CD4-positive, alpha-beta T cell treated with Interleukin-15 for 1 hour (primary cell): ENCODE results near the gene CITED4.

Source experiments
- DNase-seq: peaks from one replicate; pipeline ENCODE4 v3.0.0-alpha.2; 2020

CITED4 gene

DNA sequence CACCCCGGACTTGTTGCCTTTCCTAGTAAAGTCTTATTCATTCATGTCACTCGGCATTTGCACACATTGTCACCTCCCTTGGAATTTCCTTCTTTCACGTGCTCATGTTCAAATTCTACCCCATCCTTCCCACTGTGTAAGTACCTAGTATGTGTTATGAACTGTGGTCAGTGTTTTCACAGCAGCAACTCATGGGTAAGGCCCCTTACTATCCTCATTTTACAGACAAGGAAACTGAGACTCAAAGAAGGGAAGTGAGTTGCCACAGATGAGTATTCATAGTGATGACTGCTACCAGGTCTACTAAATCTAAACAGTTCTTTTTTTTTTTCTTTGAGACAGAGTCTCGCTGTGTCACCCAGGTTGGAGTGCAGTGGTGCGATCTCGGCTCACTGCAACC lies 10.5 kb downstream of the CITED4 start:
- no peak for DNase-seq

DNA sequence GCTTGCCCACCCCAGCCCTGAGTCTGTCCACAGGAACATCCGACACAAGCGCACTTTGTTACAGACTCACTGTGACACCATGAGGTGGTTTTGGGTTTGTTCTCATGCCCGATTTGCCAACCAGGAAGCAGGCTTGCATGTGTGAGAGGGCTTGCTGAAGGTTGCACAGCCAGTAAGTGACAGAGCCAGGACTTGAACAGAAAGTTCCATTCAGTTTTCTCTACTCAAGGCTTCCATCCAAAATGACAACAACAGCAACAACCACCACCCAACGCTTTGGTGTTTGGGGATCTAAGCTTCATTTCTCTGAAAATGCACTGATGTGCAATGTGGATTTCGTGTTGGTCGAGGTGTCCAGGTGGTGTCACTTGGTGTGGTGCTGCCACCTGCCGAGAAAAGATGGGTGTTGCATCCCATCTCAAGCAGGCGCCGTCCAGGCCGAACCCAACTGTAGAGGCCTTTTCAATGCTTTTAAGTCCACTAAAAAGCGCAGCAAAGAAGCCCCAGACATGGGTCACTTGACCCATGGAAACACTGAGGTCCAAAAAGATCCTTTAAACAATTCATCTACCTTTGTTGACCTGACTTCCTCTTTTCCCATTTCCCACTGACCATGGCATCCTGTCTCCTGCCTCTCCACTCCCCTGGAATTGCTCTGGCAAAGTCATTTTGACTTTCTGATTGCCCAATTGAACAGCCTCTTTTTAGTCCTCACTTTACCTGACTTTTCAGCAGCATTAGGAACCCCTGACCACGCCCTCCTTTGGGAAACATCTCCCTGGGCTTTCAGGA lies 12.2 kb downstream of the CITED4 start:
- DNase-seq = peak; percentile 78

DNA sequence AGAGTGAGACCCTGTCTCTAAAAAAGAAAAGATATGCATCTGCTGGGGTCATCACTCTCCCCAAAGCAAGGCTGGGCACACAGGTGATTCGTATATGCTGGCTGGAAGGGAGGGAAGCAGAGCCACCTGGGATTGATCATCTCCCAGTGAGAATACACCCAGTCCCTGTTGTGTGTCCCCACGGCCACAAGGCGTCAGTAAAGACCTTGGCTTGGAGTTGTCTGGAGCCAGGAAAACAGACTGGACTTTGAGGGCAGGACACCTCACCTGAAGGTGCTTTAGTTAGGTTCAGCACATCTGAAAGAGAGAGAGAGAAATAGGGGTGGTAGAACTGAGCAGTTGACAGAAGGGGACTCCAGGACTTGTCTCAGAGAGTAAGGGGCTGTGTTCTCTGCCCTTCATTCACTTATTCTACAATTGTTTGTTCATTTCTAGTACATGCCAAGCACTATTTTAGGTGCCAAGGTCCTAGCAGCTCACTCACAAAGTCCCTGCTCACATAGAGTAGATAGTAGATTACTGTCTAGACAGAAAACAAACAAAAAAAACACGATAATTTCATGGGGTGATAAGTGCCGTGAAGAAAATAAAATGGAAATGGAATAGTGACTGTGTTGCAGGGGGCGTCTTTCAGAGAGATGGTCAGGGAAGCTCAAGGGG lies 13.5 kb downstream of the CITED4 start:
- DNase-seq = peak; percentile 40

DNA sequence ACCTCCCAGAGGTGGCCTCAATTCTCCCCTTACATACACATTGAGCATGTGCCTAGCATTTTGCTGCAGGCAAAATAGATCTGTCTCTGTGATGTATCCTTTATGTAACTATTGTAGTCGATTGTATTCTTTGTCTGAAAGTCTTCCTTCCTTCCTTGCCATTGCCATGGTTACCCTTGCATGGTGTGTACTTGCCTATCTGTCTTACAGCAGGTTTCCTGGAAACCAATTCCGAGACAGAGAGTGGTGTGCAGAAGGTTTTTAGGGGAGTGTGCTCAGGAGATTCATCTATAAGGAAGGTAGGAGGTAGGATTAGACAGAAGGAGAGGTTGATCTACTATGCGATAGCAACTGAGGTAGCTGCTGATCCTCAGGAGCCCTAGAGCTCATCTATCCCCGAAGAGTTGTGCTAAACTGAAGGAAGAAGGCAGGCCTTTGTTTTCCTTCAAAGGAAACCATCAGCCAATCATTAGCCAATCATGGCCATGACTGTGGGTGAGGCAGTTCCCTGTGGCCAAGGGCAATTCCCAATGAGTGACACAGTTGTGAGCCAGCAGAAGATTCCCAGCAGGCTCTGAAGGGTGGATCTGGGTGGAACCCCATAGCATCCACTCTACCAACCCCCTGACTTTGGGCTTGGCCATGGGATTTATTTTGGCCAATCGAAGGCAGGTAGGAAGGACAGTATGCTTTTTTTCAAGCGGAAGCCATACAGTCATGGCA lies 15.0 kb downstream of the CITED4 start:
- no peak for DNase-seq

DNA sequence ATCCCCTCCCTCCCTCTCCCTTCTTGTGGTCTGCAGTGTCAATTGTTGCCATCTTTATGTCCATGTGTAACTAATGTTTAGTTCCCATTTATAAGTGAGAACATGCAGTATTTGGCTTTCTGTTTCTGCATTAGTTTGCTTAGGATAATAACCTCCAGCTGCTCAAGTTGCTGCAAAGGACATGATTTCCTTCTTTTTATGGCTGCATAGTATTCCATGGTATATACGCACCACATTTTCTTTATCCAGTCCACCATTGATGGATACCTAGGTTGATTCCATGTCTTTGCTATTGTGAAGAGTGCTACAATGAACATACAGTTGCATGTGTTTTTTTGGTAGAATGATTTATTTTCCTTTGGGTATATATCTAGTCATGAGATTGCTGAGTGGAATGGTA lies 16.3 kb downstream of the CITED4 start:
- DNase-seq = no peak

DNA sequence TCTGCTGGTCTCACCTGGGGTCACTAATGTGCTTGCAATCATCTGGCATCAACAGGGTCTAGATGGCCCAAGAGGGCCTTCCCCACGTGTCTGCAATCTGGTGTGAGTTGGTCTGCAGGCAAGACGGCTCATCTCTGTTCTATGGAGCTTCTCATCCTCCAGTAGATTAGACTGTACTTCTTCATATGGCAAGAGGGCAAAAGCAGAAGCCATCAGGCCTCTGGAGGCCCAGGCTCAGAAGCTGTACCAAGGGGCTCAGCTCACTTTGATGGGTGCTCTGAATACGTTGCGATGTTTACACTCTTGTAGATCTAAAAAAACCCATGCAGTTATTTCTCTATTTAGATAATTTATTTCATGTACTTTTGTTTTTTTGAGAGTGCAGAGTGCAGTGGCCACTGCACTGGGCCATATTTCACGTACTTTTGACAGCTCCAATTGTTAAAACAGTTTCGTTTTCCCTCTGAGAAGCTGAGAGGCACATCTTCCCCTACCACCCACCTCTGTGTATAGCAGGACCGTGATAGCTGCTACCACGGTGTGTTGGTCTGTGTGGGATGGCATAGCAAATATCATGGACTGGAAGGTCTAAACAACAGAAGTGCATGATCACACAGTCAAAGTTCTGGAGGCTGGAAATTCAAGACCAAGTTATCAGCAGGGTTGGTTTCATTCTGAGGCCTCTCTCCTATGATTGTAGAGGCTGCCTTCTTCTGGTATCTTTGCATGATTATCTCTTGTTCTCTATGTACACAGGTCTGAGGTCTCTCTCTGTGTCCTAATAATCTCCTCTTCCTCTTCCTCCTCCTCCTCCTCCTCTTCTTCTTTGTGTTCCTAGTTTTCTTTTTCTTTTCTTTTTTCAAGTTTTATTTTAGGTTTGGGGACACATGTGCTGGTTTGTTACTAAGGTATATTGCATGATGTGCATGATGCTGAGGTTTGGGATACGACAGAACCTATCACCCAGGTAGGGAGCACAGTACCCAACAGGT lies 17.0 kb downstream of the CITED4 start:
- DNase-seq = no peak

DNA sequence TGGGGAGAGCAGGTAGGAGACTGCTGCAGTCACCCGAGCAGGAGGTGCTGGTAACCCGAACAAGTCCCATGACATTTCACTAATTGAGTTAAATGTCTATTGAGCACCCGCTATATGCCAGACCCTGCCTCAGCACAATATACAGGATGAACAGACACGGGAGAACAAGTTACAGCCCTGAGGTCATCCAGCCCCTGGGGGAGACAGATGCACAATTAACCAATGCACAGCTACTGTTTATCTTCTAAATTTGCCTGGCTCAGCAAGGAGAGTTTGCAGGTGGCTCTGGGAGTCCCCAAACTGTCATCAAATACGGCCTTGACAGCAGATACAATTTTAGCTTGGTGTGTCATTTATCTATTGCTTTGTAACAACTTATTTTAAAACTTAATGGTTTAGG lies 18.1 kb downstream of the CITED4 start:
- no peak for DNase-seq

DNA sequence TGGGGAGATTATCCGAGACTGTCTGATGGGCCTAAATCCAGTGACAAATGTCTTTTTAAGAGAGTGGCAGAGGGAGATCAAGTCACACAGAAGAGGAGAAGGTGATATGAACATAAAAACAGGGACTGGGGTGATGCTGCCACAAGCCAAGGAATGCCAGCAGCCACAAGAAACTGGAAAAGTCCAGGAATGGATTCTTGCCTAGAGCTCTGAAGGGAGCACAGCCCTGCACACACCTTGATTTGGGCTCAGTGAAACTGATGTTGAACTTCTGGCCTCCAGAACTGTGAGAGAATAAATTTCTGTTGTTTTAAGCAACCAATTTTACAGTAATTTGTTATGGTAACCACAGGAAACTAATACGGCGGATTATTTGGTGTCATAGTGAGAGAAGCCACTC lies 19.5 kb downstream of the CITED4 start:
- no peak for DNase-seq

DNA sequence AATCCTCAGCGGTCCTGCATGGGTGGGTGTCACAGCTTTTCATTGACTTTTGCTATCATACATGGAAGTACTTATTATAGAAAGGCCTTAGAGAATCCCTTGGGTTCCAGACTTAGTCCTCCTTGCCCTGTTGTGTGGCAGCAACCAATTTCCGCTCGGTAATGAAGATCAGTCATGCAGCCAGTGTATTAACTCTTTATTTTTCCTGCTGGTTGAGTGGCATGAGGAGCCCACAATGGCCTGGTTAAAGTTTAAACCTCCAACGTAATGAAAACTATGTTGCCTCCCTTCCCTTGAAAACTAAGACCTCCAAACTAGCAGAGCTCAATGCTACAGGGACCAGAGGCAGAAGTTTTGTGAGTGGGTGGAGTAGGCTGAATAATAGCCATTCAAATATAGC lies 20.0 kb downstream of the CITED4 start:
- no peak for DNase-seq

DNA sequence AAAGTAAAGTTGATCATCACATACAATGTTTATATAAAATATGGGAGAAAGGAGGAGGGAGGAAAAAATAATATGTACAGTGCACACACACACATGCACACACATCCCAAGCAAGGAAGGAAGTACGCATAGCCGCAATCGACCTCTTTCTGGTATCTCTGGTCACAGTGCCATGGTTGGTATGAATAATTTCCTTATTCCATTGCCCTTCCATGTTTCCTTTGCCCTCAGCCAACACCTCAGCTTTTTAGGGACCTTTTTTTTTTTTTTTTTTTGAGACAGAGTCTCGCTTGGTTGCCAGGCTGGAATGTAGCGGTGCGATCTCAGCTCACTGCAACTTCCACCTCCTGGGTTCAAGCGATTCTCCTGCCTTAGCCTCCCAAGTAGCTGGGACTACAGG lies 20.6 kb downstream of the CITED4 start:
- no peak for DNase-seq

DNA sequence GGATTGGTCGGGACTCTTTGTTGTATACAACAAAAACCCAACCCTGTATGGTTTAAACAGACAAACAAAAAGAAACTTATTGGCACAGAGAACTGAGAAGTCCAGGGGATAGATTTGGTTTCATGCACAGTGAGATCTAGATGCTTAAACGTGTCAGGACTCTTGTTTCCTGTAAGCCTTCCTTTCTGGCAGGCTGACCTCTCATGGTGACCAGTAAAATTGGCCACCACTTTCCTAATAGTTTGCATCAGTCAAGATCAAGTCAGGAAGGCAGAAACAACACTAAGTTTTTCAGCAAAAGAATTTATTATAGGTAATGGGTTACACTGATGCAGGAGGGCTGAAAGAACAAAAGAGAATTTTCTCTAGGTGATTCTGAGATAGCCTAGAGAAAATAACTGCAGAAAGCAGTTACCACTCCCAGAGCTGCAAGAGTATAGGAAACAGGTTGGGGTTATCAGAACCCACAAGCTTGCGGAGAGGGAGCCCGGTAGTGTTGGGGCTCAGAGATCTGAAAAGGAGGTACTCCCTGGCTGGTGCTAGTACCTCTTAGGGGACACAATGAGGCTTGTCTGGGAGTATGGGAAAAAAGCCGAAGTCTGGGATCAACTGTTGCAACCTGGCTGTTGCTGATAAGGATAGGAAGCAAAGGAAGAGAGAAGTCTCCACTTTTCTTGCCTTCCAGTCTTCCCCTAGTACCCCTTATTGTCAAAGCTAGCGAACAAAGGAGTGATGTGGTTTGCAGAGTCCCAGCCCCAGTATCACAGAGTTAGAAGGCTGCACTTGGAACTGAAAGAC lies 21.4 kb downstream of the CITED4 start:
- DNase-seq = no peak

DNA sequence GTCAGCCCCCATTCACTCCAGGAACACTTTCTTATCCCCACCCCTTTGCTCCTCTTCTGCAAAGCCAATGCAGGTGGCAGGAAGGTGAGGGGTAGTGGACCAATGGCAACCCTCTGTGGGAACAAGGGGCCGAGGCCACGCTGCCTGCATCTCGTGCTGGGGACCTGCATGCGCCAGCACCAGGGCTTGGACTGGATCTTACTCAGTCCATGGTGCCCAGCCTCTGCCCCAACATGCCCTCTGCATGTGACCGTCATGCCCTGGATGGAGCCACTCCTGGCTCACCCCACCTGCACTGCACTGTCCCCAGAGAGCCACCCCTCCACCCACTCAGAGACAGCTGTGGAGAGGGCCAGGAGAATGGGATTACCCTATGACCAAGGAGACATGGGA lies 22.2 kb downstream of the CITED4 start:
- no peak for DNase-seq

DNA sequence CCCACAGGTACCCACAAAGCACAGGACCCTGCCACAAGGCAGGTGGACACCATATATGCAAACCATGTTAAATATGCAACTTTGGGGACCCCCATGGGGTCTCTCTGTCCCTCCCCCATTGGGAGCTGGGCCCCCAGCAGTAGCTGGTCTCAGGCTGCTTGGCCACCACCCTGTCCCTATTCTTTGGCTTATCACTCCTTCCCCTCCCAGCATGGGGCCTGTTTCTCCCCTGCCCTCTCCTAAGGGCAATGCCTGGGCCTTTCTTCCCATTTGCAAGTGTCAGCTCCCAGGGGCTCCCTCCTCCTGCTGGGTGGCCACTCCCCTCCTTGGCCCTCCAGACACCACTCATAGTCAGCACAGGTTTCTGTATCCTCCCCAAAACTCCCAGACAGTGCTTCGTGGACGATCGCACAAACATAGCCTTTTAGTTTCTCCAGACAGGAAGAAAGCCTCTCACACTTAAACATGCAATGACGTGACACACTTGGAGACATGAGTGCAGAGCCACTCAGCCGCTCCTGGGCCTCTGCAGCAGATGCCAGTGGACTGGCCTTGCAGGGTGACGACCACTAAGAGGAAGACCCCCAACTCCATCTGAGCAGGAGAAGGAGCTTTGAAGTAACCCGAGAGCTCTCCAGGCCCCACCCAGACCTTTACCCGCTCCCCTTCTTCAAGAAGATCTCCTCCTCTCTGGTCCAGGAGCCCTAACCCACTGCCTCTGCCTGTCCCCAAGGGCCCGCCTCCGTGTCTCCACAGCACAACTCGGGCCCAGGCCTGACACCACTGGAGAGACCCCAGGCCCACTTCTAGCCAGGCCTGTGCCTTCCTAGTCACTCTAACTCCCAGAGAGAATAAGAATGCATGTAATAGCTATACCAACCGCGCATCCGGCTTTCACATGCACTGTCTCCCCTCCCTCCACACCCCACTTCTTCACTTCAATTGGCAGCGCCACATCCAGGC lies 22.9 kb downstream of the CITED4 start:
- no peak for DNase-seq

DNA sequence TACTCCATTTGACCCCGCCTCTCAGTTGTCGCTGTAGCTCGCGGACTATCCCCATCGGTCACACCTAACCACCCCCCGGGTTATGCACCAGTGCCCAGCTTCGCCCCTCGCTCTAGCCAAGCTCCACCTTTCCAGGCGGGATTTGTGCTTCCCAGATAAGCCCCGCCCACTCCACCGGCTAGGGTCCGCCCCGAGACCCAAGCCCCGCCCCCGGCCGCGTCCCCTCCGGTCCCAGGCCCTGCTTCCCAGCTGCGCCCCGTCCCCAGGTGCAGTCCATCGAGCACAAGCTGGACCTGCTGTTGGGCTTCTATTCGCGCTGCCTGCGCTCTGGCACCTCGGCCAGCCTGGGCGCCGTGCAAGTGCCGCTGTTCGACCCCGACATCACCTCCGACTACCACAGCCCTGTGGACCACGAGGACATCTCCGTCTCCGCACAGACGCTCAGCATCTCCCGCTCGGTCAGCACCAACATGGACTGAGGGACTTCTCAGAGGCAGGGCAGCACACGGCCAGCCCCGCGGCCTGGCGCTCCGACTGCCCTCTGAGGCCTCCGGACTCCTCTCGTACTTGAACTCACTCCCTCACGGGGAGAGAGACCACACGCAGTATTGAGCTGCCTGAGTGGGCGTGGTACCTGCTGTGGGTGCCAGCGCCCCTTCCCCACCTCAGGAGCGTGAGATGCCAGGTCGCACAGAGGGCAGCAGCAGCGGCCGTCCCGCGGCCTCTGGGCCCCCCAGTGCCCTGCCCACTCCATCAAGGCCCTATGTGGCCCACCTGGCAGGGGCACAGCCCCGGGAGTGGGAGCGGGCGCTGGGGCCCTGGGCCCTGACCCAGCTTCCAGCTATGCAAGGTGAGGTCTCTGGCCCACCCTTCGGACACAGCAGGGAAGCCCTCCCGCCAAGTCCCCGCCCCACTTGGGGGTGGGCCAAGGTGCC lies 23.9 kb downstream of the CITED4 start:
- DNase-seq = no peak

DNA sequence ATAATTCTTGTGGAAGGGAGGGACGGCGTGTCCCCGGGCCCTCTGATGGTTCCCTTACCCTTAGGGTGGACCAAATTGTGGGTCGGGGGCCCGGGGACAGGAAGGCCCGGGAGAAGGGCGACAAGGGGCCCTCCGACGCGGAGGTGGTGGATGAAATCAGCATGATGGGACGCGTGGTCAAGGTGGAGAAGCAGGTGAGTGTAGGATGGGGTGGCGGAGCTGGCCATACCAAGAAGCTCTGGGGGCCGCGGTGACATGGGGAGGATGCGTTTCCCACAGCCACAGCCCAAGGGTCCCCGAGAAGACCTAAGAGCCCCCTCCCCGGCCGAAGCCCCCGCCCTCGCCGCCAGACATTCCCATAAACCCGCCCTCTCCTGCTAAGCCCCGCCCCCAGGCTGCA lies 24.6 kb downstream of the CITED4 start:
- DNase-seq = no peak

DNA sequence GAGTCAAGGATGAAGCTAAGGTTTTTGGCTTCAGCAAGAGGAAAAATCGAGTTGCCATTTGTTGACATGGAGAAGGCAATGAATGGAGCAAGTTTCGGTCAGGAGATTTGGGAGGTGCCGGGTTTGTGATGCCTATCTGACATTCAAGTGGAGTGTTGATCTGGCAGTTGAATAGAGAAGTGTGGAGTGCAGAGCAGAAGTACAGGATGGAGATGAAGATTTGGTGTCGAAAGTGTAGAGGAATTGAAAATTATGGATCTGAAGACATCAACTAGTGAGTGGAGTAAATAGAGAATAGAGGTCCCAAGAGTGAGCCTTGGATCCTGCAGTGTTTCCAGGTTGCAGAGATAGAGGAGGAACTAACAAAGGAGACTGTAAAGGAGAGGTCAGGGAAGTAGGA lies 25.9 kb downstream of the CITED4 start:
- DNase-seq = no peak

DNA sequence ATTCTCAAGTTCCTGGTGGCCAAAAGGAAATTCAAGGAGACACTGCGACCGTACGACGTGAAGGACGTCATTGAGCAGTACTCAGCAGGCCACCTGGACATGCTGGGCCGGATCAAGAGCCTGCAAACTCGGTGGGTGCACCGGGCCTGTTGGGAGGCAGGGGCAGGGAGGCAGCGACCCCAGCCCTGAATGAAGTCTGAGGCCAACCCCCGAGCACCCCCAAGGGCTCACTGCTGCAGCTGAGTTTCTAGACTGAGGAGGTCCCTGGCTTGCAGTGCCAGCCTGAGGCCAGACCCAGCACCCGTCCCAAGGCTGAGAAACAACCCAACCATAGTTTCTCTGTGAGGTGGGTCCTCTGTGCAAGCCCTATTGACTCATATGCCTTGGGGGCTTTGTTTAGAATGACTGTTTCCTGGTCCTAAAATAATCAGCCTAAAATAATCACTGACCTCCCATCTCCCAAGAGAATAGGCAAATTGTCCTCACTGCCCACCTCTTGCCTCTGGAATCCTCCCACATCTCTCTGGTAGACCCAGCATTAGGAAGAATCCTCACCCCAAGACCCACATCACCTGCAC lies 27.1 kb downstream of the CITED4 start:
- DNase-seq = no peak

DNA sequence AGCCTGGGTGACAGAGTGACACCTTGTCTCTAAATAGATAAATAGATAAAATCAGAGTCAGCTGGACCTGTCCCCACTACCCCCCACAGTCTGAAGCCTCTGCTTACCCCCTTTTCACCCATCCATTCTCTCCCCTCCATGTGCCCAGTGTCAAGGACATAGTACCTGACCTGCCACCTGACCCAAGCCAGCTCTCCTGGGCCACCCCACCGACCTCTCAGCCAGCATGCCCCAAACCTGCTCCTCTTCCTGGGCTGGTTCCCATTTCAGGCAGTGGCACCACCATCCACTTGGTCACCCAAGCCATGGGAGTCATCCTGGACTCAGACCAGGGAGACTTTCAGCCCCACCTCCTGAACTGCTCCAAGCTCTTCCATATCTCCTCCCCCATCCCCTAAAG lies 28.2 kb downstream of the CITED4 start:
- DNase-seq = no peak
